ENCODE measurements around the gene FREM3. TPM values are rescaled to one million over a fixed set of nuclear protein-coding genes. Genes with fewer than 3 reads are reported as not detected.
A peak's percentile ranks its signal among the peaks of the same experiment; 100 is the strongest.

The FREM3 gene
- total and polyA plus RNA-seq, 8 donors = not detected

GRCh38 chr4:143616771-143617170 is 83.7 kb downstream of the FREM3 start:
- intact Hi-C loops (cut with DNase I) = no loop called here
- FAIRE-seq = no peak
- no peak for DNase-seq
- ATAC-seq = no peak
- H3K36me3 ChIP-seq = no peaks in the 10 kb centered on the region
- H3K4me1 ChIP-seq = no peaks in the 10 kb centered on the region
- TF ChIP-seq CTCF (IDR thresholded peaks at IDR 0.05) = no peak
- no peaks in the 10 kb centered on the region for H3K9me3 ChIP-seq
- H3K4me3 ChIP-seq = no peak overlapping the region
- H3K27ac ChIP-seq = no peak overlapping the region
- 89 to 98% methylated on average over 8 of the region's 8 CpGs for WGBS, 2 donors
- H3K27me3 ChIP-seq = no peaks in the 10 kb centered on the region

- DNase-seq (no peak), FAIRE-seq (peak; percentile 5), ATAC-seq (no peak)
- no peak for TF ChIP-seq CTCF (IDR thresholded peaks at IDR 0.05)
- Histone ChIP-seq H3K9me3 (no peaks in the 10 kb centered on the region), H3K4me3 (no peak overlapping the region), H3K27me3 (no peaks in the 10 kb centered on the region), H3K27ac (no peak overlapping the region), H3K36me3 (no peaks in the 10 kb centered on the region), H3K4me1 (no peaks in the 10 kb centered on the region)
- intact Hi-C loops (cut with DNase I) = no loop called here
- 71 to 77% methylated on average over 4 of the region's 4 CpGs for WGBS, 2 donors
Measured at GRCh38 chr4:143609492-143609891, 91.0 kb downstream of the FREM3 start.

GRCh38 chr4:143606480-143606879 is 94.0 kb downstream of the FREM3 start:
- no peak overlapping the region for H3K4me3 ChIP-seq
- DNase-seq (no peak), FAIRE-seq (no peak), ATAC-seq (no peak)
- intact Hi-C loops (cut with DNase I) = no loop called here
- H3K27ac ChIP-seq = no peak overlapping the region
- H3K4me1 ChIP-seq = no peaks in the 10 kb centered on the region
- no peaks in the 10 kb centered on the region for H3K36me3 ChIP-seq
- TF ChIP-seq CTCF (IDR thresholded peaks at IDR 0.05) = no peak
- H3K27me3 ChIP-seq = no peaks in the 10 kb centered on the region
- WGBS, 2 donors = 59 to 66% methylated on average over 3 of the region's 3 CpGs
- H3K9me3 ChIP-seq = no peaks in the 10 kb centered on the region

- intact Hi-C loops (cut with DNase I) = no loop called here
- Histone ChIP-seq H3K4me1 (no peaks in the 10 kb centered on the region), H3K9me3 (no peaks in the 10 kb centered on the region), H3K27ac (no peak overlapping the region), H3K36me3 (no peaks in the 10 kb centered on the region), H3K4me3 (no peak overlapping the region), H3K27me3 (no peaks in the 10 kb centered on the region)
- ATAC-seq (no peak), DNase-seq (no peak), FAIRE-seq (no peak)
- 100% methylated on average over 1 of the region's 1 CpG for WGBS, 2 donors
- no peak for TF ChIP-seq CTCF (IDR thresholded peaks at IDR 0.05)
Measured at GRCh38 chr4:143599827-143600226, 100.6 kb downstream of the FREM3 start.

DNA sequence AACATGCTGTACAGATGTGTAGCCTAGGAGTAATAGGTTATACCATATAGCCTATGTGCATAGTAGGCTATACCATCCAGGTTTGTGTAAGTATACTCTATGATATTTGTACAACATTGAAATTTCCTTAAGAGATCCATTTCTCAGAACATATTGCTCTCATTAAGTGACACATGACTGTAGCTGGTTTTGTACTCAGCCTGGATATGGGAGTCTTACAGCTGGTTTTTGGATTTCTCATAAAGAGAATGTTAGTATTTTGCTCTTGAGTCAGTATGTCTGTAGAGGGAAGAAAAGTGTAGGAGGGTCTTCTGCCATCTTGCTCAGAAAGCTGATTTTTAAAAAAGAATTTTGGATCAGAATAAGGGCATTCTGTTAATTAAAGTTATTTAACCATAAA is 101.7 kb downstream of the FREM3 start:
- H3K4me1 ChIP-seq = no peaks in the 10 kb centered on the region
- DNase-seq (no peak), FAIRE-seq (no peak), ATAC-seq (no peak)
- H3K27ac ChIP-seq = no peak overlapping the region
- no peak overlapping the region for H3K4me3 ChIP-seq
- no peaks in the 10 kb centered on the region for H3K36me3 ChIP-seq
- no peaks in the 10 kb centered on the region for H3K27me3 ChIP-seq
- no peak for TF ChIP-seq CTCF (IDR thresholded peaks at IDR 0.05)
- no peaks in the 10 kb centered on the region for H3K9me3 ChIP-seq
- intact Hi-C loops (cut with DNase I) = no loop called here

All from pancreas (tissue), 10 donors.